A673 (cell line): Measurements from ENCODE around the gene ITSN1. TPM values are rescaled to one million over a fixed set of nuclear protein-coding genes. Genes with fewer than 3 reads are reported as not detected.

Experiments used
- BruUV-seq: library from RNA; stranded (reverse); fragments of 400-500 nt; replicated peaks from 2 replicates; lab custom pipeline; 2021; lab: Mats Ljungman, UMichigan
- CTCF ChIA-PET: fragments of 300-600 bp; sonication (Branson Sonifier 250); formaldehyde crosslinking; loops from one replicate; lab custom pipeline; 2022; ENCODE audit warnings: antibody characterized with exemption; lab: Charles Lee
- POLR2A ChIA-PET: fragments of 300-600 bp; sonication (Branson Sonifier 250); formaldehyde crosslinking; loops from one replicate; lab custom pipeline; 2022; ENCODE audit warnings: antibody characterized with exemption; ENCODE audit not compliant: low non-redundant PET; lab: Charles Lee
- DNase-seq: peaks from one replicate; pipeline ENCODE4 v3.0.0-alpha.2; 2015; ENCODE audit warnings: low spot score
- H3K27ac ChIP-seq: fragments of 200-600 bp; sonication (generic); 2 replicates; pipeline ENCODE4 v1.5.1; 2016; ENCODE audit warnings: mixed run types, low read depth, mild to moderate bottlenecking, mixed read lengths, antibody characterized with exemption, low read length; ENCODE audit not compliant: poor library complexity, severe bottlenecking
- H3K27me3 ChIP-seq: fragments of 200-600 bp; sonication (generic); replicated peaks from 2 replicates; pipeline ENCODE4 v1.6.1; 2017; ENCODE audit warnings: mixed run types, low read depth, mild to moderate bottlenecking, mixed read lengths, antibody characterized with exemption, low read length; ENCODE audit not compliant: insufficient read depth, poor library complexity
- H3K36me3 ChIP-seq: fragments of 200-600 bp; sonication (generic); 2 replicates; pipeline ENCODE4 v1.6.1; 2016; ENCODE audit warnings: mixed run types, mild to moderate bottlenecking, mixed read lengths, antibody characterized with exemption, low read length; ENCODE audit not compliant: insufficient read depth, poor library complexity, severe bottlenecking
- H3K4me1 ChIP-seq: fragments of 200-600 bp; sonication (generic); 2 replicates; pipeline ENCODE4 v1.6.1; 2017; ENCODE audit warnings: mixed run types, mild to moderate bottlenecking, mixed read lengths, antibody characterized with exemption, low read length; ENCODE audit not compliant: insufficient read depth, poor library complexity, severe bottlenecking
- H3K4me3 ChIP-seq: fragments of 200-600 bp; sonication (generic); 2 replicates; pipeline ENCODE4 v1.5.1; 2016; ENCODE audit warnings: low read depth, mixed run types, mild to moderate bottlenecking, mixed read lengths, low read length; ENCODE audit not compliant: poor library complexity, severe bottlenecking
- H3K9me3 ChIP-seq: fragments of 200-600 bp; sonication (generic); 2 replicates; pipeline ENCODE4 v1.6.1; 2016; ENCODE audit warnings: mixed run types, low read depth, mild to moderate bottlenecking, mixed read lengths, antibody characterized with exemption, low read length; ENCODE audit not compliant: poor library complexity, severe bottlenecking
- CTCF ChIP-seq: fragments of 300-800, 200-600 bp; sonication (generic); conservative IDR thresholded peaks from 2 replicates; pipeline ENCODE4 v1.5.1; 2017; ENCODE audit warnings: low read depth, mild to moderate bottlenecking, antibody characterized with exemption, low read length, moderate library complexity, mixed read lengths
- EZH2 ChIP-seq: fragments of 200-600 bp; sonication (generic); IDR thresholded peaks from 2 replicates; pipeline ENCODE4 v1.6.1; 2017; ENCODE audit warnings: borderline replicate concordance, low read depth, mild to moderate bottlenecking, mixed read lengths, antibody characterized with exemption, low read length; ENCODE audit not compliant: poor library complexity, severe bottlenecking
- intact Hi-C: fragments of 100-400 bp; cut with micrococcal nuclease; formaldehyde crosslinking; loops from one replicate; pipeline ENCODE4 v1.10.0; 2022; ENCODE audit not compliant: unreplicated experiment
- total RNA-seq: library from RNA; stranded (reverse); gene quantifications from 2 replicates; pipeline ENCODE4 v1.2.3, GENCODE V29; 2021

Gene ITSN1
- total RNA-seq, 1 experiment from 2014 or later = 54.2 TPM

GRCh38 chr21:33852485-33852884 is 210.2 kb downstream of the ITSN1 start:
- no peak for DNase-seq
- Histone ChIP-seq H3K9me3 (no peaks in the 10 kb centered on the region), H3K27ac (no peak overlapping the region), H3K4me1 (no peaks in the 10 kb centered on the region), H3K36me3 (no peaks in the 10 kb centered on the region), H3K4me3 (no peak overlapping the region), H3K27me3 (no peaks in the 10 kb centered on the region)
- ChIA-PET CTCF (no interaction called here), POLR2A (no interaction called here)
- BruUV-seq = no TSS peak
- intact Hi-C loops = no loop called here
- TF ChIP-seq EZH2 (no peak), CTCF (no peak)

- Histone ChIP-seq H3K4me1 (no peaks in the 10 kb centered on the region), H3K27me3 (no peaks in the 10 kb centered on the region), H3K9me3 (no peaks in the 10 kb centered on the region), H3K36me3 (no peaks in the 10 kb centered on the region), H3K27ac (no peak overlapping the region), H3K4me3 (no peak overlapping the region)
- DNase-seq = no peak
- TF ChIP-seq CTCF (no peak), EZH2 (no peak)
- CTCF ChIA-PET = no interaction called here
- intact Hi-C loops = no loop called here
- POLR2A ChIA-PET = no interaction called here
- BruUV-seq = no TSS peak
Measured at GRCh38 chr21:33854604-33855003, 212.3 kb downstream of the ITSN1 start.

- Histone ChIP-seq H3K36me3 (no peaks in the 10 kb centered on the region), H3K4me1 (no peaks in the 10 kb centered on the region), H3K27ac (no peak overlapping the region), H3K9me3 (no peaks in the 10 kb centered on the region), H3K4me3 (no peak overlapping the region), H3K27me3 (no peaks in the 10 kb centered on the region)
- intact Hi-C loops = no loop called here
- no peak for DNase-seq
- no TSS peak for BruUV-seq
- no peak for TF ChIP-seq EZH2
- peak; percentile 44 for TF ChIP-seq CTCF
- ChIA-PET CTCF (no interaction called here), POLR2A (no interaction called here)
Measured at GRCh38 chr21:33855190-33855589, 212.9 kb downstream of the ITSN1 start.
